ENCODE measurements around the gene LPIN2.
"Not testable (repeated sequence)": the region's sequence is repeated elsewhere in the genome, so short reads cannot be mapped to it uniquely, and the experiment has no call there.

LPIN2 gene

GRCh38 chr18:3054780-3055179, 41.8 kb upstream of the LPIN2 start:
- Histone ChIP-seq H3K4me1 (ENCODE audit: control insufficient read depth in 1 of 2, insufficient read depth in 1 of 2, low read depth in 1 of 2, low read length in 1 of 2) (peaks cover 32 to 43% of the 10 kb centered on the region in 2 experiments), H3K36me3 (no peaks in the 10 kb centered on the region), H3K27me3 (no peaks in the 10 kb centered on the region), H3K27ac (no peak overlapping the region), H3K4me3 (ENCODE audit: low read depth in 1 of 2, low read length in 1 of 2) (no peak overlapping the region), H3K9me3 (no peaks in the 10 kb centered on the region)
- no peak for TF ChIP-seq CTCF (IDR thresholded peaks at IDR 0.05)

GRCh38 chr18:3054214-3054613, 41.3 kb upstream of the LPIN2 start:
- TF ChIP-seq CTCF (IDR thresholded peaks at IDR 0.05): no peak
- Histone ChIP-seq H3K27me3 (no peaks in the 10 kb centered on the region), H3K4me3 (ENCODE audit: low read depth in 1 of 2, low read length in 1 of 2) (no peak overlapping the region), H3K4me1 (ENCODE audit: control insufficient read depth in 1 of 2, insufficient read depth in 1 of 2, low read depth in 1 of 2, low read length in 1 of 2) (peaks cover 29 to 37% of the 10 kb centered on the region in 2 experiments), H3K36me3 (no peaks in the 10 kb centered on the region), H3K27ac (no peak overlapping the region), H3K9me3 (no peaks in the 10 kb centered on the region)

DNA sequence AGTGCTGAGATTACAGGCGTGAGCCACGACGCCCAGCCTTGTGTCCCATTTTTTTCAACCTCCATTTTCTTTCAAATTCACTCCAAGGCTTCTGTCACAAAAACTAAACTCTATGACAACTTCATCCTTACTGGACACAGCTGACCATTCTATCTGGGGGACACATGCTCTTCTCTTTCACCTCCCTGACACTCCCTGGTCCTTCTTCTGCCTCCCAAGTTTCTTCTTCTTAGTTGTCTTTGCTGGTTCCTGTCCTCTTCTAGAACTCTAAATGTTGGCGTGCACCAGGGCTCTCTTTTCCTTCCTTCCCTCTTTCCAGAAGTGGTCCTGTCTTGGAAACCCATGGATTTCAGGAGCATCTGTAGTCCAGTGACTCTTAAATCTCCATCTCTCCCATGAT, 40.1 kb upstream of the LPIN2 start:
- H3K4me1 ChIP-seq (ENCODE audit: control insufficient read depth in 1 of 2, insufficient read depth in 1 of 2, low read depth in 1 of 2, low read length in 1 of 2): peaks cover 33 to 39% of the 10 kb centered on the region in 2 experiments

DNA sequence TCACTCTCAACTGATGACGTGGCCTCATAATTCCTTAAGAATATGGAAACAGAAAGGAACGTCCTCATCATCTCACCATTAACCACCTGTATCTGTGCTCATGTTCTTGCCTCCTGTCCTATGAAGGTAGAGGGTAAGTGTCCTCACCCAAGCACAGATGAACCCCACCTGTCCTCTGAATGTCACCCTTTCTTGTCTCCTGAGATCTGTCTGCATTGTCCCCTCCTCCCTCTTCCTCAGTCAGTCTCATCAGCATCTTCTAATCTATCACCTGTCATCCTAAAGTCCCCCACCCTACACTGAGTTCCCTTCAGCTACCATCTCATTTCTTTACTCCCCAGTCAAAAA, 39.4 kb upstream of the LPIN2 start:
- Histone ChIP-seq H3K27me3 (no peaks in the 10 kb centered on the region), H3K36me3 (no peaks in the 10 kb centered on the region), H3K9me3 (no peaks in the 10 kb centered on the region), H3K27ac (peak overlapping the region; percentile 89), H3K4me1 (ENCODE audit: control insufficient read depth in 1 of 2, insufficient read depth in 1 of 2, low read depth in 1 of 2, low read length in 1 of 2) (peaks cover 33 to 40% of the 10 kb centered on the region in 2 experiments), H3K4me3 (ENCODE audit: low read depth in 1 of 2, low read length in 1 of 2) (peak overlapping the region in 1 of 2 experiments; percentile 36)
- no peak for TF ChIP-seq CTCF (IDR thresholded peaks at IDR 0.05)

More for the DNA sequence above, 40.1 kb upstream of the LPIN2 start:
- Histone ChIP-seq H3K4me3 (ENCODE audit: low read depth in 1 of 2, low read length in 1 of 2) (no peak overlapping the region), H3K27ac (peak overlapping the region; percentile 89), H3K36me3 (no peaks in the 10 kb centered on the region), H3K27me3 (no peaks in the 10 kb centered on the region), H3K9me3 (no peaks in the 10 kb centered on the region)
- no peak for TF ChIP-seq CTCF (IDR thresholded peaks at IDR 0.05)

DNA sequence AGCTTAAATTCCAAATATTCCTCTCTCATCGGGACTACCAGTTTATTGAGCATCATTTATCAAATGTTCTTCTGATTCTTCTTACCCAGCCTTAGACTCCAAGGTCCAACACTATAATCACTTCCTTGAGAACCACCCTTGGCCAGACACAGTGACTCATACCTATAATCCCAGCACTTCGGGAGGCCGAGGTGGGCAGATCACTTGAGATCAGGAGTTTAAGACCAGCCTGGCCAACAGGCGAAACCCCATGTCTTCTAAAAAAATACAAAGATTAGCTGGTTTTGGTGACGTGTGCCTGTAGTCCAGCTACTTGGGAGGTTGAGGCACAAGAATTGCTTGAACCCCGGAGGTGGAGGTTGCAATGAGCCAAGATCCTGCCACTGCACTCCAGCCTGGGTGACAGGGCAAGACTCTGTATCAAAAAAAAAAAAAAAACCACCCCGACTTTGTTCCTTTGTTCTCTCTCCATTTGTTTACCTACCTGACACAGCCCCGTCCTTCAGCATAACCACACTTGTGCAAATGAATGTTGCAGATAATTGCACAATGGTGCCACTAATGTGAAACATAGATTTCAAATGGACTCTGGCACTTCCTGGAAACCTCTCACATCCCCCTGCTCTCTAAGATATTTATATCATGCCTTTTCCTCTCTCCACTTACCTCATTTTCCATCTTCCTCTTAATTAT, 38.9 kb upstream of the LPIN2 start:
- Histone ChIP-seq H3K9me3 (no peaks in the 10 kb centered on the region), H3K27ac (peak overlapping the region; percentile 89), H3K4me1 (ENCODE audit: control insufficient read depth in 1 of 2, insufficient read depth in 1 of 2, low read depth in 1 of 2, low read length in 1 of 2) (peaks cover 33 to 40% of the 10 kb centered on the region in 2 experiments), H3K4me3 (ENCODE audit: low read depth in 1 of 2, low read length in 1 of 2) (peak overlapping the region in 1 of 2 experiments; percentile 36), H3K36me3 (no peaks in the 10 kb centered on the region), H3K27me3 (no peaks in the 10 kb centered on the region)
- no peak for TF ChIP-seq CTCF (IDR thresholded peaks at IDR 0.05)

- H3K9me3 ChIP-seq; H3K36me3 ChIP-seq; H3K27ac ChIP-seq; H3K4me3 ChIP-seq (ENCODE audit: low read depth in 1 of 2, low read length in 1 of 2); H3K27me3 ChIP-seq: not testable (repeated sequence)
- peaks cover 46 to 55% of the 10 kb centered on the region in 2 experiments for H3K4me1 ChIP-seq (ENCODE audit: control insufficient read depth in 1 of 2, insufficient read depth in 1 of 2, low read depth in 1 of 2, low read length in 1 of 2)
Measured at GRCh38 chr18:3049897-3050454, 37.0 kb upstream of the LPIN2 start.
